ENCODE measurements around the gene CYB5R3.

DNA sequence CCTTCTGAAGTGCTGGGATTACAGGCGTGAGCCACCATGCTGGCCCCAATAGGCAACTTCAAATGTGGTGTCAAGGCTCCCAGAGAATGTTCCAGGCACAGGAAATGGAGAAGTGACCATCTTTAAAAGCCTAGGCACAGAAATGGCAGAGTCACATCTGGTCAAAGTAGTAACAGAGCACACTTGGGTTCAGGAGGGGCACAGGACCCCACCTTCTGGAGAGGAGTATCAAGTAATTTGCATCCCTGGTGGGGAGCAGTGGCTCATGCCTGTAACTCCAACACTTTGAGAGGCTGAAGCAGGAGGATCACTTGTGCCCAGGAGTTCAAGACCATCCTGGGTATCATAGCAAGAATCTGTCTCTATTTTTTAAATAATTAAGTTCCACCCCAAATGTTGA lies 66.2 kb downstream of the CYB5R3 start:
- TF ChIP-seq, protein P1, sequence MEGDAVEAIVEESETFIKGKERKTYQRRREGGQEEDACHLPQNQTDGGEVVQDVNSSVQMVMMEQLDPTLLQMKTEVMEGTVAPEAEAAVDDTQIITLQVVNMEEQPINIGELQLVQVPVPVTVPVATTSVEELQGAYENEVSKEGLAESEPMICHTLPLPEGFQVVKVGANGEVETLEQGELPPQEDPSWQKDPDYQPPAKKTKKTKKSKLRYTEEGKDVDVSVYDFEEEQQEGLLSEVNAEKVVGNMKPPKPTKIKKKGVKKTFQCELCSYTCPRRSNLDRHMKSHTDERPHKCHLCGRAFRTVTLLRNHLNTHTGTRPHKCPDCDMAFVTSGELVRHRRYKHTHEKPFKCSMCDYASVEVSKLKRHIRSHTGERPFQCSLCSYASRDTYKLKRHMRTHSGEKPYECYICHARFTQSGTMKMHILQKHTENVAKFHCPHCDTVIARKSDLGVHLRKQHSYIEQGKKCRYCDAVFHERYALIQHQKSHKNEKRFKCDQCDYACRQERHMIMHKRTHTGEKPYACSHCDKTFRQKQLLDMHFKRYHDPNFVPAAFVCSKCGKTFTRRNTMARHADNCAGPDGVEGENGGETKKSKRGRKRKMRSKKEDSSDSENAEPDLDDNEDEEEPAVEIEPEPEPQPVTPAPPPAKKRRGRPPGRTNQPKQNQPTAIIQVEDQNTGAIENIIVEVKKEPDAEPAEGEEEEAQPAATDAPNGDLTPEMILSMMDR (IDR thresholded peaks at IDR 0.05) = no peak
- no peak for TF ChIP-seq ZFX (IDR thresholded peaks at IDR 0.05; ENCODE audit: borderline replicate concordance)

Measured in 22Rv1 (cell line).